ENCODE results near the gene DRC1. TPM values are rescaled to one million over a fixed set of nuclear protein-coding genes. Genes with fewer than 3 reads are reported as not detected.

The DRC1 gene
- total RNA-seq, 1 experiment from 2014 or later, result 0.18 TPM

GRCh38 chr2:26412091-26412673 lies 10.5 kb downstream of the DRC1 start:
- TF ChIP-seq REST (IDR thresholded peaks at IDR 0.05; ENCODE audit: insufficient read depth in 1 of 2, low read depth in 2 of 2, low read length in 1 of 2), result no peak
- no peak for TF ChIP-seq CTCF (IDR thresholded peaks at IDR 0.05)
- no peak for TF ChIP-seq TCF7L2 (IDR thresholded peaks at IDR 0.05; ENCODE audit: low read depth, low read length)
- no peak for TF ChIP-seq SIN3A (IDR thresholded peaks at IDR 0.05; ENCODE audit: borderline replicate concordance, insufficient read depth, low read depth, low read length)
- no peak for TF ChIP-seq POLR2AphosphoS5 (IDR thresholded peaks at IDR 0.05; ENCODE audit: low read depth, low read length)
- ChIA-PET POLR2A (interaction anchor here (0.7 kb wide), 2 partner anchors 10 to 394 kb away, joined by 3 to 5 read pairs; no protein-coding TSS in a partner anchor), CTCF (no interaction called here)
- no peak for DNase-seq (ENCODE audit: low read depth, low spot score)
- ATAC-seq, result peak; percentile 83
- in situ Hi-C loops (cut with HindIII; ENCODE audit: low pct_unique_long_range_greater_than_20kb, low sequenced_read_pairs), result no loop called here
- Histone ChIP-seq H3K27me3 (ENCODE audit: control insufficient read depth, insufficient read depth, low read length) (no peaks in the 10 kb centered on the region), H3K4me1 (ENCODE audit: control insufficient read depth, insufficient read depth, low read length) (0 out of 2 replicates have a peak, but pooled peaks cover 2% of the 10 kb centered on the region), H3K9me3 (ENCODE audit: control insufficient read depth, insufficient read depth, low read depth, low read length) (no peaks in the 10 kb centered on the region), H3K4me3 (ENCODE audit: low read depth in 2 of 2, low read length in 2 of 2) (peak overlapping the region; percentile 35 to 64), H3K27ac (ENCODE audit: low read length) (peak overlapping the region; percentile 77), H3K36me3 (ENCODE audit: control insufficient read depth, insufficient read depth, low read length) (no peaks in the 10 kb centered on the region)
- no TSS peak for BruUV-seq (replicated peaks)
- intact Hi-C loops (cut with micrococcal nuclease; ENCODE audit: unreplicated experiment), result no loop called here

DNA sequence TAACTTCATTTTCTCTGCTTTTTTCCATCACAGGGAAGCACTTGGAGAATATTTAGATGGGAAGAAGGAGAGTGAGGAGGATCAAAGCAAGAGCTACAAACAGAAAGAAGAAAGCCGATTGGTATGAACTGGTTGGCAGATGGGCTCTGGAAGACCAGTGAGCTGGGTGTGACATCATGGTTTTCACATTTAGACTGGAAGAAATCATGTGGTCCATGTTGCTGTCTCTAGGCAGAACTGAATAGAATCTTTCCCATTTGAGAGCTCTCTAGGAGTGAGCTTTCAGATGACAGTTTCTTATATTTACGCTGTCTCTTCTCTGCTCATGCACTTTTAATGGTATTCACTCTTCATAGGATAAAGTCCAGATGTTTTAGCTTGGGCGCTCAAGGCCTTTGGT lies 12.6 kb downstream of the DRC1 start:
- no peak for TF ChIP-seq CTCF (IDR thresholded peaks at IDR 0.05)
- no peak for TF ChIP-seq TCF7L2 (IDR thresholded peaks at IDR 0.05; ENCODE audit: low read depth, low read length)
- in situ Hi-C loops (cut with HindIII; ENCODE audit: low pct_unique_long_range_greater_than_20kb, low sequenced_read_pairs) (no loop called here), intact Hi-C loops (cut with micrococcal nuclease; ENCODE audit: unreplicated experiment) (no loop called here)
- no peaks in the 10 kb centered on the region for H3K36me3 ChIP-seq (ENCODE audit: control insufficient read depth, insufficient read depth, low read length)
- CTCF ChIA-PET, result interaction anchor here (0.6 kb wide), 1 partner anchor 613 kb away, joined by 5 read pairs; no protein-coding TSS in a partner anchor
- 0 out of 2 replicates have a peak, but pooled peaks cover 2% of the 10 kb centered on the region for H3K4me1 ChIP-seq (ENCODE audit: control insufficient read depth, insufficient read depth, low read length)
- no peaks in the 10 kb centered on the region for H3K9me3 ChIP-seq (ENCODE audit: control insufficient read depth, insufficient read depth, low read depth, low read length)
- no peak overlapping the region for H3K27ac ChIP-seq (ENCODE audit: low read length)
- no TSS peak for BruUV-seq (replicated peaks)
- no peaks in the 10 kb centered on the region for H3K27me3 ChIP-seq (ENCODE audit: control insufficient read depth, insufficient read depth, low read length)
- no peak for DNase-seq (ENCODE audit: low read depth, low spot score)
- 0 out of 2 replicates have a peak, but pooled peaks have one; percentile 44 for ATAC-seq
- POLR2A ChIA-PET, result interaction anchor here (0.6 kb wide), 1 partner anchor 1189 kb away, joined by 3 read pairs; no protein-coding TSS in a partner anchor
- H3K4me3 ChIP-seq (ENCODE audit: low read depth in 2 of 2, low read length in 2 of 2), result no peak overlapping the region
